GM23338 (cell line): ENCODE data around the gene COLEC12. TPM values are rescaled to one million over a fixed set of nuclear protein-coding genes. Genes with fewer than 3 reads are reported as not detected.

Experiments used
- ATAC-seq: fragments of 200-7000 bp; cut with Tn5 transposase; 3 replicates; pipeline ENCODE4 v1.9.1; 2020
- DNase-seq: peaks from one replicate; pipeline ENCODE4 v3.0.0-alpha.2; 2015; ENCODE audit warnings: low spot score
- H2AFZ ChIP-seq: fragments of 200-600 bp; sonication (generic); 2 replicates; pipeline ENCODE4 v1.8.0; 2016; ENCODE audit warnings: antibody characterized with exemption, mild to moderate bottlenecking, moderate library complexity
- H3F3A ChIP-seq: fragments of 200-600 bp; sonication (generic); replicated peaks from 2 replicates; pipeline ENCODE4 v1.8.0; 2017; ENCODE audit warnings: antibody characterized with exemption, mixed run types, low read depth
- H3K27ac ChIP-seq: fragments of 200-600 bp; sonication (generic); 2 replicates; pipeline ENCODE4 v1.6.1; 2016; ENCODE audit warnings: low read depth
- H3K27me3 ChIP-seq: fragments of 200-600 bp; sonication (generic); 2 replicates; pipeline ENCODE4 v1.8.0; 2016; ENCODE audit warnings: mild to moderate bottlenecking, mixed run types, moderate library complexity; ENCODE audit not compliant: insufficient read depth
- H3K36me3 ChIP-seq: fragments of 200-600 bp; sonication (generic); 2 replicates; pipeline ENCODE4 v1.8.0; 2016; ENCODE audit warnings: mild to moderate bottlenecking; ENCODE audit not compliant: insufficient read depth
- H3K4me1 ChIP-seq: fragments of 200-600 bp; sonication (generic); 2 replicates; pipeline ENCODE4 v1.8.0; 2016; ENCODE audit warnings: mild to moderate bottlenecking, moderate library complexity; ENCODE audit not compliant: insufficient read depth
- H3K4me2 ChIP-seq: fragments of 200-600 bp; sonication (generic); 2 replicates; pipeline ENCODE4 v1.7.1; 2017; ENCODE audit warnings: mixed run types
- H3K4me3 ChIP-seq: fragments of 200-600 bp; sonication (generic); 2 replicates; pipeline ENCODE4 v1.6.1; 2016; ENCODE audit warnings: mixed run types
- H3K79me2 ChIP-seq: fragments of 200-600 bp; sonication (generic); replicated peaks from 2 replicates; pipeline ENCODE4 v1.8.0; 2017; ENCODE audit warnings: mild to moderate bottlenecking; ENCODE audit not compliant: insufficient read depth
- H3K9me2 ChIP-seq: fragments of 200-600 bp; sonication (generic); 2 replicates; pipeline ENCODE4 v1.8.0; 2017; ENCODE audit not compliant: insufficient read depth
- H4K20me1 ChIP-seq: fragments of 200-600 bp; sonication (generic); replicated peaks from 2 replicates; pipeline ENCODE4 v1.8.0; 2017; ENCODE audit warnings: mild to moderate bottlenecking; ENCODE audit not compliant: insufficient read depth
- H3K27ac Mint-ChIP-seq: 2 replicates; pipeline ENCODE4 v1.8.0; 2020; ENCODE audit warnings: inconsistent platforms, mild to moderate bottlenecking, moderate library complexity, mixed read lengths
- H3K27me3 Mint-ChIP-seq: 3 replicates; pipeline ENCODE4 v1.8.0; 2022; ENCODE audit warnings: low read depth, mild to moderate bottlenecking, moderate library complexity, mixed read lengths, inconsistent platforms; ENCODE audit not compliant: insufficient read depth, poor library complexity
- H3K36me3 Mint-ChIP-seq: 3 replicates; pipeline ENCODE4 v1.8.0; 2021; ENCODE audit warnings: low read depth, mild to moderate bottlenecking, inconsistent platforms, moderate library complexity, mixed read lengths
- H3K4me1 Mint-ChIP-seq: 3 replicates; pipeline ENCODE4 v1.8.0; 2020; ENCODE audit warnings: mild to moderate bottlenecking, inconsistent platforms, mixed read lengths
- H3K4me3 Mint-ChIP-seq: 3 replicates; pipeline ENCODE4 v1.8.0; 2021; ENCODE audit warnings: moderate library complexity, mild to moderate bottlenecking, inconsistent platforms, mixed read lengths
- H3K9me3 Mint-ChIP-seq: 3 replicates; pipeline ENCODE4 v1.8.0; 2020; ENCODE audit warnings: moderate library complexity, mild to moderate bottlenecking, inconsistent platforms, mixed read lengths
- CREB1 ChIP-seq: fragments of 250-450 bp; sonication (Bioruptor Pico); IDR thresholded peaks from 2 replicates; pipeline ENCODE4 v1.5.0; 2020; ENCODE audit warnings: low read depth, mild to moderate bottlenecking, moderate library complexity
- CTCF ChIP-seq, 2 experiments: fragments of 200-600 bp in 1 of 2; sonication (generic) in 1 of 2; conservative IDR thresholded peaks; 2 replicates each; pipeline versions ENCODE4 v1.5.1 to v1.6.1; 2016 to 2017; ENCODE audit warnings: antibody characterized with exemption in 2 of 2, low read depth in 2 of 2, mild to moderate bottlenecking in 2 of 2, moderate library complexity in 1 of 2
- ETS1 ChIP-seq: IDR thresholded peaks from 2 replicates; pipeline ENCODE4 v1.6.1; 2016; ENCODE audit warnings: antibody characterized with exemption
- EZH2 ChIP-seq: fragments of 200-600 bp; sonication (generic); IDR thresholded peaks from one replicate; pipeline ENCODE4 v1.8.0; 2017; ENCODE audit warnings: antibody characterized with exemption, mild to moderate bottlenecking, low read depth; ENCODE audit not compliant: unreplicated experiment
- EZH2phosphoT487 ChIP-seq: fragments of 200-600 bp; sonication (generic); IDR thresholded peaks from one replicate; pipeline ENCODE4 v1.8.1; 2018; ENCODE audit warnings: antibody characterized with exemption; ENCODE audit not compliant: unreplicated experiment
- JUNB ChIP-seq: IDR thresholded peaks from one replicate; pipeline ENCODE4 v1.6.1; 2016; ENCODE audit warnings: antibody characterized with exemption; ENCODE audit not compliant: unreplicated experiment
- NANOG ChIP-seq: IDR thresholded peaks from 2 replicates; pipeline ENCODE4 v1.6.1; 2016; ENCODE audit warnings: antibody characterized with exemption, borderline replicate concordance
- POLR2AphosphoS5 ChIP-seq: IDR thresholded peaks from 2 replicates; pipeline ENCODE4 v1.6.1; 2016; ENCODE audit warnings: antibody characterized with exemption, low read depth
- REST ChIP-seq: IDR thresholded peaks from one replicate; pipeline ENCODE4 v1.6.1; 2018; ENCODE audit warnings: antibody characterized with exemption; ENCODE audit not compliant: unreplicated experiment
- STAT1 ChIP-seq: IDR thresholded peaks from one replicate; pipeline ENCODE4 v1.6.1; 2016; ENCODE audit warnings: antibody characterized with exemption; ENCODE audit not compliant: unreplicated experiment
- ZNF114 ChIP-seq: fragments of 250-450 bp; sonication (Bioruptor Pico); IDR thresholded peaks from 2 replicates; pipeline ENCODE4 v1.5.0; 2020; ENCODE audit warnings: mild to moderate bottlenecking, moderate library complexity
- ZNF331 ChIP-seq: fragments of 250-450 bp; sonication (Bioruptor Pico); IDR thresholded peaks from 2 replicates; pipeline ENCODE4 v1.5.0; 2020; ENCODE audit warnings: low read depth, mild to moderate bottlenecking, moderate library complexity
- ZNF462 ChIP-seq: fragments of 250-450 bp; sonication (Bioruptor Pico); IDR thresholded peaks from 2 replicates; pipeline ENCODE4 v1.5.0; 2020; ENCODE audit warnings: mild to moderate bottlenecking, moderate library complexity
- polyA plus RNA-seq: library from polyadenylated mRNA; unstranded; fragments of >200 nt; fragmentation: Nextera tagmentation; extraction: Ambion mirVana; gene quantifications from 2 replicates; pipeline ENCODE4 v1.2.1, GENCODE V29; 2016
- total RNA-seq: library from RNA; depleted of rRNA; stranded (reverse); fragments of >200 nt; shearing (Covaris generic); gene quantifications from 2 replicates; pipeline ENCODE4 v1.2.3, GENCODE V29; 2014

The COLEC12 gene
- total and polyA plus RNA-seq, 2 experiments from 2014 or later, result 1.1 to 3.2 TPM

GRCh38 chr18:512957-513356, 12.5 kb upstream of the COLEC12 start:
- Mint-ChIP-seq H3K9me3 (peaks cover 37% of the 10 kb centered on the region), H3K4me3 (no peak overlapping the region), H3K27ac (no peak overlapping the region), H3K4me1 (peaks cover 4% of the 10 kb centered on the region; the same call in 2 of the 3 replicates), H3K27me3 (peaks cover 6% of the 10 kb centered on the region), H3K36me3 (peaks cover 22% of the 10 kb centered on the region)
- Histone ChIP-seq H3K9me2 (peaks cover under 1% of the 10 kb centered on the region; the same call in 1 of the 2 replicates), H3K4me3 (no peak overlapping the region), H4K20me1 (no peaks in the 10 kb centered on the region), H3F3A (no peaks in the 10 kb centered on the region), H3K36me3 (no peaks in the 10 kb centered on the region), H3K4me1 (peaks cover 8% of the 10 kb centered on the region), H2AFZ (no peak overlapping the region), H3K27me3 (no peaks in the 10 kb centered on the region), H3K4me2 (no peak overlapping the region), H3K27ac (no peak overlapping the region), H3K79me2 (no peaks in the 10 kb centered on the region)
- TF ChIP-seq CTCF (conservative IDR thresholded peaks at IDR 0.05; ENCODE audit: low read depth in 2 of 2), result no peak
- no peak for TF ChIP-seq EZH2
- no peak for TF ChIP-seq CREB1
- TF ChIP-seq JUNB, result no peak
- no peak for TF ChIP-seq POLR2AphosphoS5
- TF ChIP-seq STAT1, result no peak
- no peak for TF ChIP-seq ZNF462
- TF ChIP-seq ETS1, result no peak
- no peak for TF ChIP-seq EZH2phosphoT487
- TF ChIP-seq ZNF114 (CRISPR knock-in tag), result no peak
- TF ChIP-seq ZNF331 (CRISPR knock-in tag), result no peak
- TF ChIP-seq NANOG, result no peak
- TF ChIP-seq REST, result no peak
- ATAC-seq (no peak), DNase-seq (no peak)
